GM19043 (cell line): ENCODE results near the gene LGR6.
"Not testable (repeated sequence)": the region's sequence is repeated elsewhere in the genome, so short reads cannot be mapped to it uniquely, and the experiment has no call there.

Experiments
- ATAC-seq: cut with Tn5 transposase; IDR thresholded peaks from one replicate; pipeline ENCODE4 v1.9.1; 2021; ENCODE audit warnings: low read depth; ENCODE audit not compliant: unreplicated experiment

LGR6 gene

GRCh38 chr1:202311875-202312635, 118.5 kb downstream of the LGR6 start:
- ATAC-seq: no peak

- ATAC-seq: no peak
Measured at GRCh38 chr1:202315576-202316168, 122.1 kb downstream of the LGR6 start.

GRCh38 chr1:202316186-202316585, 122.6 kb downstream of the LGR6 start:
- ATAC-seq: no peak

DNA sequence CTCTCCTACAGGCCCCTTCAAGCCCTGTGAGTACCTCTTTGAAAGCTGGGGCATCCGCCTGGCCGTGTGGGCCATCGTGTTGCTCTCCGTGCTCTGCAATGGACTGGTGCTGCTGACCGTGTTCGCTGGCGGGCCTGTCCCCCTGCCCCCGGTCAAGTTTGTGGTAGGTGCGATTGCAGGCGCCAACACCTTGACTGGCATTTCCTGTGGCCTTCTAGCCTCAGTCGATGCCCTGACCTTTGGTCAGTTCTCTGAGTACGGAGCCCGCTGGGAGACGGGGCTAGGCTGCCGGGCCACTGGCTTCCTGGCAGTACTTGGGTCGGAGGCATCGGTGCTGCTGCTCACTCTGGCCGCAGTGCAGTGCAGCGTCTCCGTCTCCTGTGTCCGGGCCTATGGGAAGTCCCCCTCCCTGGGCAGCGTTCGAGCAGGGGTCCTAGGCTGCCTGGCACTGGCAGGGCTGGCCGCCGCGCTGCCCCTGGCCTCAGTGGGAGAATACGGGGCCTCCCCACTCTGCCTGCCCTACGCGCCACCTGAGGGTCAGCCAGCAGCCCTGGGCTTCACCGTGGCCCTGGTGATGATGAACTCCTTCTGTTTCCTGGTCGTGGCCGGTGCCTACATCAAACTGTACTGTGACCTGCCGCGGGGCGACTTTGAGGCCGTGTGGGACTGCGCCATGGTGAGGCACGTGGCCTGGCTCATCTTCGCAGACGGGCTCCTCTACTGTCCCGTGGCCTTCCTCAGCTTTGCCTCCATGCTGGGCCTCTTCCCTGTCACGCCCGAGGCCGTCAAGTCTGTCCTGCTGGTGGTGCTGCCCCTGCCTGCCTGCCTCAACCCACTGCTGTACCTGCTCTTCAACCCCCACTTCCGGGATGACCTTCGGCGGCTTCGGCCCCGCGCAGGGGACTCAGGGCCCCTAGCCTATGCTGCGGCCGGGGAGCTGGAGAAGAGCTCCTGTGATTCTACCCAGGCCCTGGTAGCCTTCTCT, 124.6 kb downstream of the LGR6 start:
- ATAC-seq: no peak

DNA sequence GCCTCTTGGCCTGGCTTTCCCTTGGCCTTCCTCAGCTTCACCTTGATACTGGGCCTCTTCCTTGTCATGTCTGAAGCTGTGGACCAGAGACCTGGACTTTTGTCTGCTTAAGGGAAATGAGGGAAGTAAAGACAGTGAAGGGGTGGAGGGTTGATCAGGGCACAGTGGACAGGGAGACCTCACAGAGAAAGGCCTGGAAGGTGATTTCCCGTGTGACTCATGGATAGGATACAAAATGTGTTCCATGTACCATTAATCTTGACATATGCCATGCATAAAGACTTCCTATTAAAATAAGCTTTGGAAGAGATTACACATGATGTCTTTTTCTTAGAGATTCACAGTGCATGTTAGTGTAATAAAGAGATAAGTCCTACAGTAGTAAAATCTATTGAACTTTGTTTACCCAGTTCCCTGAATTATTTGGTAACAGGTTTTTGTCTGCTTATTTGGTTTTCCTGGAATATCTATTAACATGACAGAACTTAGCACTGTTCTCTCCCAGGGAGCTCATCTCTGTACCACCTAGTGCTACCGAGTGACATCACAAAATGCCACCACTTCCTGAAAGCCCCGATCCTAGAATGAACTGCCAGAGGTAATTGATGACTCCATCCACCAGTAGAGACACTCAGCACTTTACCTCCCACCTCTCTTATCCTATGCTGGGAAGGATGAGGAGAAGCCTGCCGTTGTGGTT, 125.9 kb downstream of the LGR6 start:
- ATAC-seq: no peak

DNA sequence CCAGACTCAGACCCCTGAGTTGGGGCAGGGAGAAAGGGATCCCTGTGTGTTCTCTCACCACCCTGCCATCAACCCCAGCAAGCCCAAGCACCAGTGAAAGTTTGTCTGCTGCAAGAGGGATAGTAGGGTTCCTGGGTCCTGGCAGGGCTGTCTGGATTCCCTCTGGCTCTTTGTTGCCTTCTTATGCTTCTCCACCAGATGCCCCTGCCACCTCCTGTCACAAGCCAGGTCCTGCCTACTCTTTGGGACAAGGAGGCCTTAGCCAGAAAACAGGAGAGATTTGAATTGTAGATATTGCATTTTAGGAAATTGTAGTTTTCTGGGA, 126.4 kb downstream of the LGR6 start:
- ATAC-seq: no peak

DNA sequence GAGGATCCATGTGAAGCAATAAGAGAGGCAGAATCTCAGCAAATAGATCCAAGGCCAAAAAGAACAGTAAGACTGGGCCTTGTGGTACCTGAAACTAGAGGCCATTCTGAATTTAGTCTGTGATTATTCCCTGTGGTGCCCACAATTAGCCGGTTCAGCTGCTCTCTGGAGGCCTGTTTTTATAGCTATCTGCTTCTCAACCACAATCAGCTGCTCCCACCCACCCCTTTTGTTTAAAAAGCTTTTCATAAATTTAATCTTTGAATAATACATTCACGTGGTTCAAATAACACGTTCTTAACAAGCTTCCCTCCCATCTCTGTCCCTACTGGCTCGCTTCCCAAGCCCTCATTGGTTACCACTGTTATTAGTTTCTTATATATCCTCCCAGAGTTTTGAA, 130.1 kb downstream of the LGR6 start:
- ATAC-seq: no peak

- ATAC-seq: no peak
Measured at GRCh38 chr1:202324646-202325045, 131.0 kb downstream of the LGR6 start.

- ATAC-seq: no peak
Measured at GRCh38 chr1:202329891-202330290, 136.3 kb downstream of the LGR6 start.

DNA sequence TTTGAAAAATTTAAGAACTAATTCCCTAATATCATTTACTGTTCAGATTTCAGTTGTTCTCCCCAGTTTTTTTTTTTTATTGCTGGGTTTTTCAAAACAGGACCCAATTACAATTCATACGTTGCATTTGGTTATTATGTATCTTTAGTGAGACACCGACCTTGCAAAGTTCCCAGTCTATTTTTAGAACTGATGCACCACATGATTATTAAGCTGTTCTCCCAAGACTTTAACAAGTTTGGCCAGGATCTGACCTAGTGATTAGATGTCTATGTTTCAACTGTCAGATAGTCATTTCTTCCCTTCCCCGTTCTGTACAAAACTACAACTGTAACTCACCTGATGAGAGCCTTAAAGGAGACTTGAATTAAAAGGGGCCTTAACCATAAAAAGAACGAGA, 140.3 kb downstream of the LGR6 start:
- ATAC-seq: no peak

DNA sequence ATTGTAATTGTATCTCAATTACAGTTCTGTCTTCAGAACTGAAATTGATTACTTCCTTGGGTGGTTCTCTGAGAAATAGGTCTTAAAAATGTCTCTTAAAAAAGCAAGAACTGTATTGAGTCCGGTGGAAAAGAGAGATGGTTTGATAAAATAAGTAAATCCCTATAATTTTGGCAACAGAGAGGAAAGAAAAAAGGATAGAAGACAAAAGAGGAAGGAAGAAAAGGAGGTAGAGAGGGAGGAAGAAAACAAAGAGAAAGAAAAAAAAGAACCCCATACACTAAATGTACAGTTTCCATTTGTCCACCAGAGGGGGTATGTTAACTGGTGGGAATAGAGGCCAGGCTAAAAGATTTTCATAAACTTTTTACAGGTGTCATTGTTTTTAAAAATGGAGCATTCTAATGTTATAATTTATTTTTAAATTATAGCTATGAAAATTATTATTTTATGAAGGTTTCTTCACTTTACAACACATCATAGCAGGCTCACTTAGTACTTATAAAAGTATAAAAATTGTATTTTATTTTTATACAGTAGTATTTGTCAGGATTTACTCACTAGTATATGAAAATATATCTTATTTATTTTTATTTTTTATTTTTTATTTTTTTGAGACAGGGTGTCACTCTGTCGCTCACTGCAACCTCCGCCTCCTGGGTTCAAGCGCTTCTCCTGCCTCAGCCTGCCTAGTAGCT, 150.2 kb downstream of the LGR6 start:
- no peak for ATAC-seq

DNA sequence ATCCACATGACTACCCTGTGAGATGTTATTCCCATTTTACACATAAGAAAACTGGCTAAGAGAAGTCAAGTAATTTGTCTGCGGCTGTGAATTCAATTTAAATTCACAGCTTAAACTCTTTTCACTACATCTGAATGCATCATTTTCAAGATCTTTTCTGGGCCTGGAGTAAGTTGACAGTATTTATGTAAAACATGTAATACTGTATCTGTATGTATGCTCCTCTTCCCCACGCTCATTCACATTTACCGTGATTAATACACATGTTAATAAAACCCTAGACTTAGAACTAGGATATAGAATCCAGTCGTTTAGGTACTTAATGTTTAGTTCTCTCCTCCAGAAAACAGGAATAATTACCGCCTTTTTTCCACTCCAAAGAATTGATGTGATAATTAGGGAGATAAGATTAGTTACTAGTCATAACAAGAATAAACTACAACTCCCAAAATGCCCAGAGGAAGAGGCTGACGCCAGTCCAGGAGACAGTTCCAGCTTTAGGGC, 154.5 kb downstream of the LGR6 start:
- no peak for ATAC-seq

DNA sequence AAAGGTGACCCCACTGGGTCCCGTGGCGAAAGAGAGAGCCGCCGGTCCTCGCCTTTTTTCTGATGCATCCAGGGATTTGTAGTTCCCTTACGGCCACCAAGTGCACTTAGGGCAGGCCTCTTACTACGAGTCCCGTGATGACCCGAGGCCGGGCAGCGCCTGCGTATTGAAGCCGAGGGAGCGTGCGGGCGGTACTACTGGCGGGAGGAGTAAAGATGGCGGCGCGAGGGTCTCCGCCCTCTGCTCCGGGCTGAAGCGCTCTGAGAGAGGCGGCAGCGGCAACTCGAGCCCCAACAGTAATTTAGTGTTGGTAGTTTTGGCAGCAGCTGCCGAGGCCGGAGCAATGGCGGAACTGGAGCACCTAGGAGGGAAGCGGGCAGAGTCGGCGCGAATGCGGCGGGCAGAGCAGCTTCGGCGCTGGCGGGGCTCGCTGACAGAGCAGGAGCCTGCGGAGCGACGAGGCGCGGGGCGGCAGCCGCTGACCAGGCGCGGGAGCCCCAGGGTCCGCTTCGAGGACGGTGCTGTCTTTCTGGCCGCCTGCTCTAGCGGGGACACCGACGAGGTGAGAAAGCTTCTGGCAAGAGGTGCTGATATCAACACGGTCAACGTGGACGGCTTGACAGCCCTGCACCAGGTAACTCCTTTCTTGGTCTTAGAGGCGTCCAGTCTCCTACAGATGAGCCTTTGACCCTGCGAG, 155.1 kb downstream of the LGR6 start, which contains the start of gene PPP1R12B:
PPP1R12B (plus strand) TSS at position 191 of the 697 bp plus-strand sequence; CDS start at position 344, 153 bp downstream.
- ATAC-seq: peak; percentile 96

DNA sequence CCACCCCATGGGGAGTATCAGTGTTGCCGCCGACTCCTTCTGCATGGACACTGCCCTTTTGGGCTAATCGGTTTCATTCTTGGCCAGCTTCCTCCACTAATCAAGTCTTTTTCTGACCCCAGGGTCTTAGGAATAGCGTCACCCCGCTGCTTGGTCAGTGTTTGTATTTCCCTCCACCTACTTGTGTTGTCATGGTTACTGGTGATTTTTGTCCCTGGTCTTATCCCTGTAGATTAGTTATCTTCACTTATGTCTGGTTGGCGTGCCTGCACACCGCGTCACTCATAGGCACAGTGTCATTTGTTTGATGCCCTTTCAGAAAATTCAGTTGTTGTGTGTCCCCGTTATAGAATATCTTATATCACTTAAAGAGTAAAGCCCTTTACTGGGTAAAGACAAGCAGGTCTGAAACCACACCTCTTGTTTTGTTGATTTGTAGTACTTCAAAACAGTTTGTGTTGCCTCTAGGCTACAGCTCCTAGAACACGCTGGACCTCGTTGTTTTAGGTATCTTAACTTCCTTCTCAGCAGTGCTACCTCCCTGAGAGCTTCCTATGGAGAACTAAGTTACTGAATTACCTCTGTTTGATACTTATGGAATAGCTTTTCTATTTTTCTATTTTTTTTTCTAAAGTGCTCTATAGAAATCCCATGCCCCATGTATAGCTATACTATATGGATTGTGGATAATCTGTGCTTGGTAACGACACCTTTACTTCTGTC, 155.8 kb downstream of the LGR6 start:
- no peak for ATAC-seq

GRCh38 chr1:202351725-202352124, 158.1 kb downstream of the LGR6 start:
- no peak for ATAC-seq

- ATAC-seq: not testable (repeated sequence)
Measured at GRCh38 chr1:202352583-202353197, 159.1 kb downstream of the LGR6 start.

DNA sequence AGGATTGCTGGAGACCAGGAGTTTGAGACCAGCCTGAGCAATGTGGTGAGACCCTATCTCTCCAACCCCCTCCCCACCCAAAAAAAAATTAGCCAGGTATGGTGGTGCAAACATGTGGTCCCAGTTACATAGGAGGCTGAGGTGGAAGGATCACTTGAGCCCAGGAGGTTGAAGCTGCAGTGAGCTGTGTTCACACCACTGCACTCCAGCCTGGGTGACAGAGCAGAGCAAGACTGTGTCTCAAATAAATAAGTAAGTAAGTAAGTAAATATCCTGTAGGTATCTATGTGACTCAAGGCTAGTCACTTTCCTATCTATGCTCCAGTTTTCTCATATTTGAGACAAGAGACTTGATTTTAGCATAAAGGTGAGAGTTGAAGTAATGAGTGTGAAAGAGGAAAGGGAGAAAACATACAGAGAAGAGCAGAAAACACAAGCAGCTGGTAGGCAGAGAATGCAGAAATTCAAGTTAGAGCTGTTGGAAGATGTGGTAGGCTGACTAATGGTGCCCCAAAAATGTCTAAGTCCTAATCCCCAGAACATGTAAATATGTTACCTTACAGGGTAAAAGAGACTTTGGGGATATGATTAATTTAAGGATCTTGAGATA, 162.4 kb downstream of the LGR6 start:
- ATAC-seq: no peak

DNA sequence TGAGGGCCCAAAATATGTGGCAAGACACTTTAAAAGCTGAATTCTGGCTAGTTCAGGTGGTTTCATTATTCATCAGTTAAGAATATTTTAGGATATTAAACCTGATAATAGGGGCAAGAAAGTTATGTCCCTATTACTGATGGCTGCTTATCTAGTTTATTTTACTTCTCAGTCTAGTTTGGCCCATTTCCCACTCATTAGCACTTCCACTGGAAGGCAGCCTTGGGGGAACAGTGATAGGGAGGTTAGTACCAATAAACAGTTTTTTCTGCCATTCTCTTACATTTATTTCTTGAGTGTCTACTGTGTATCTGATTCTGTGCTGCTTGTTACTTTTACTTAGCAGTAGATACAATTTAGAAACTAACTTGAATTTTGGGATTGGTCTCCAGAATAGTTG, 163.9 kb downstream of the LGR6 start:
- ATAC-seq: no peak
